ELR (cell line): ENCODE data around the gene CARD9.
"Not testable (repeated sequence)": the region's sequence is repeated elsewhere in the genome, so short reads cannot be mapped to it uniquely, and the experiment has no call there.

Source experiments
- DNase-seq: peaks from one replicate; pipeline ENCODE4 v3.0.0-alpha.2; 2015; ENCODE audit warnings: low read depth

CARD9 gene

GRCh38 chr9:136363949-136364748 is 9.3 kb downstream of the CARD9 start:
- no peak for DNase-seq

GRCh38 chr9:136363106-136363948 is 10.1 kb downstream of the CARD9 start, which contains the start of gene DNLZ:
Gene DNLZ, minus strand, starts transcription at chr9:136363744. Its CDS starts 30 bp downstream, at chr9:136363714.
- peak; percentile 96 for DNase-seq

DNA sequence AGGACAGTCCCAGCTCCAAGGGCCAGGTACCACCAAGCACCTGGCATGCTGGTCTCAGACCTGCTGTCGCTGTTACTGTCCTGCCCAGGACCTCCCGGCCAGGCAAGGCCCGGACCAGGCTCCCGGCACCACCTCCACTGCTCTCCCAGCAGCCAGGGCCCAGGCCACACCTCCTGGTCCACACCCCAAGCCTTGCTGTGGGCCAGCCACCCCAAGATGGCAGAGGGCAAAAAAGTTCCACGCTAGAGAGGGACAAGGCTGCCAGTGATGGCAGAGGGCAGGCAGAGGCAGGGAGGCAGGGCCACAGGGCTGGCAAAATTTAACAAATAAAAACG is 11.1 kb downstream of the CARD9 start:
- DNase-seq: no peak

DNA sequence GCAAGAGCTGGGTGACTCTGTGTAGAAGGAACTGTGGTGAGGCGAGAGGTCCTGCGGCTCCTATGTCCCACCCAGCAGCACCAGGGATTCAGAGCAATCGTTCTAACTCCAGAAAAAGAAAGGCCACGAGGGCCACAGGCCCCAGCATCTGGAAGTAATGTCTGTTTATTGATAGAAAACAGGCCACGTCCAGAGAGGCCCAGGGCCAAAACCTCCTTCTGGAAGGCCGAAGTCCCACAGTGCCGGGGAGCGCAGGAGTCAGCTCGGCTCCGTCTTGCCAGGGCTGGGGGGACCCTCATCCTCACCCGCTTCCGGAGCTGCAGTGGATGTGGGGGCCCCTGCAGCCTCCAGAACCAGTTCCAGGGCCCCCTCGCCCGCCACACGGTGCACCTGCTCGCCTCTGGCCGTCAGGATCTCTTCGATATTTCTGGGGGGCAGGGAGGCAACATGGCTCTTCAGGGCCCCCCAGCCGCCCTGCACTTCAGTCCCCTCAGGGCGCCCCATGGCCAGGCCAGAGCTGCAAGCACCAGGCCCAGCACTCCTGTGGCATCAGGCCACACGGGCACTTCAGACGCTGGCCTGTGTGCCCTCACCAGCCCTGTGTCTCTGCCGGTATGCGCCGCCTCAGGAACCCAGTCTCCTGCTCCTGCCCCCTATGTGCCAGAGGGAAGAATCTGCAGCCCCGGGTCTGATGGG is 11.6 kb downstream of the CARD9 start:
- DNase-seq: no peak

GRCh38 chr9:136361047-136361753 is 12.3 kb downstream of the CARD9 start:
- DNase-seq: peak; percentile 43

DNA sequence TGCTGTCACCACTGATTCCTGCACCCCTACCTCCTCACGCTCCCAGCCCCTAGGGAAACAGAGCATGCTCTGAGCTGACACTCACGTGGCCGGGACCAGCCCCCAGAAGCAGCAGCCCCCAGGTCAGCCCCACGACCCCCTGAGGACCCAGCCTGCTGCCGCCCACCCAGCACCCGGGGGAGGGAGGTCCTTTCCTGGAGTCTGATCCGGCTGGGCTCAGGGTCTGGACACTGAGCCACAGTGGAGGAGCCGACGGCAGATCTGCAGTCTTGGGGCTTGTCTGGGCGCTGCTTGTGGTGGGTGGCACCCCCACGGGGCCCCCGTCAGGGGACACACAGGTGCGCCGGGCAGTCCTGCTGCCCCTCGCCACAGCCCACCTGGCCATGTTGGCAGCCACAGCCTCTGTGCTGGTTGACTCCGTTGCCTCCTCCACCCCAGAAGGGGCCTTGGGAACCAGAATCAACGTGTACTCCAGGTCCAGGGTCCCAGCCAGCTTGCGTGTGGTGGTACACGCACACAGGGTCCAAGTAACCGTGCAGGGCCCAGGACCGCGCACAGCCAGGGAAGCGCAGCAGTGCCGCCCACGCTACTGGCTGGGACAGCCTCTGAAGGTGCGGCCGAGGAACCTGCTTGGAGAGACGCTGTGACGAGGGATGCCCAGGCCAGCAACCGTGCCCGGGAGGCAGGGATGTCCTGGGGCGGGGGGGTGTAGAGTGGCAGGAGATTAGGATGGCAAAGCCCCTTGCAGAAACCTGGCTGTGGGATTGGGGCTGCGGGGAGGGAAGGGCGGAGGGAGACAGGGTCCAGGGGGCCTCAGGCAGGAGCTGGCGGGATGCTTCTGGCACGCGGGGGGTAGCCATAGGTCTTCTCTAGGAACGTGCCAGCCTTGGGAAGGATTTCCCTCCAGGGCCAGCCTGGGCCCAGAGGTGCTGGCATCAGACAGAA is 13.4 kb downstream of the CARD9 start:
- no peak for DNase-seq

- DNase-seq: no peak
Measured at GRCh38 chr9:136358888-136359287, 14.6 kb downstream of the CARD9 start.

GRCh38 chr9:136358016-136358415 is 15.5 kb downstream of the CARD9 start:
- no peak for DNase-seq

DNA sequence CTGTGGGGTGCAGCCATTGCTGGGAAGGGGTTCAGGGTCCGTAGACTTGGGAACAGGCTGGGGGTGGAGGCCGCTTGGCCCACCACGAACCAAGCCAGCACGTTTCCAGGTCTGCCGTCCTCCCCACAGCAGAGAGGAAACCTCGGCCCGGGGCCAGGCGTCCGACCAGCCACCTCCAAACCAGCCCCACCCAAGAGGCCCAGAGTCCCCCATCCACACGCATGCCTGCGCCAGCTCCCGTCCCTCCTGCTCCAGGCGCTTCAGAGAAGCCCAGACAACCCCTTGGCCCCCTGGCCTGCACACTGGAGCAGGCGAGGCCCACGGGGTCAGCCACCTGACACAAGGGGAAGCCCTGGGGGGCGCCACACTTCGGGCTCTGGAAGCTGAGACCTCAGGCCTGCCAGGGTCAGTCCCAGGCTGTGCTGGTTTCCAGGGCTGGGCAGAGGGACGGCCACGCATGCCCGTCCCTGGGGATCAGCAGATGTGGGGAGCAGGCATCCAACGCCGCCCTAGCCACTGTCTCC is 16.2 kb downstream of the CARD9 start:
- DNase-seq: no peak

GRCh38 chr9:136355616-136356557 is 17.6 kb downstream of the CARD9 start:
- no peak for DNase-seq

GRCh38 chr9:136354592-136355085 is 18.8 kb downstream of the CARD9 start:
- peak; percentile 69 for DNase-seq

DNA sequence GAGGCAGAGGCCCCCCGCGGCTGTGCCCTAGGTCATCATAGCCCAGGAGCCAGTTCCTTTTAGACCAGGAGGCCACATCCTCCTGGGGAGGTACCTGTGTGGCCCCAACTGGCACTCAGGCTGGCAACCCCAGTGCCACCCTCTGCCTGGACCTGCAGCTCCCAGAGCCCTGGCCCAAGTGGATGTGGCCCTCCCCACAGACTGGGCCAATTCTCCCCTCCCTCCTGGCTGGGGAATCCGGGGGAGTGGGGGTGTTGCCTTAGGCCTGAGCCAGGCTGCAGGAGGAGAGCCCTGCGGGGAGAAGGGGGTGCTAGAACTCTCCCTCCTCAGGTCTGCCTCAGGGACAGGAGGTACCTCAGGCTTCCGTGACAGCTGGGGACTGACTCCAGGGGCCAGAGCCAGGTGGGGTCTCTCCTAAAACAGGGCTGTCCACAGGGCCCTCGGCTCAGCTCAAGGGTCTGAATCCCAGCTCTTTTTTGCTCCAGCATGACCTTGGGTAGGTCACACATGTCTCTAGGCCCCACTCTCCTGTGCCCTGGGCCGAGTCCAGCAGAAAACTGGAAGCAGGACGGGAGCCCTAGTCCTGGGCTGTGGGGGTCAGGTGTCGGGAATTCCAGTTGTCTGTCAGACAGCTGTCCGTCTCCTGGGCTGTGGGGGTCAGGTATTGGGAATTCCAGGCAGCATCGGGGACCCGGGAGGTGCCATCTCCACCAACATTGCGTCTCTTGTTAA is 19.5 kb downstream of the CARD9 start:
- no peak for DNase-seq

GRCh38 chr9:136353088-136353487 is 20.4 kb downstream of the CARD9 start:
- no peak for DNase-seq

GRCh38 chr9:136352682-136353081 is 20.8 kb downstream of the CARD9 start:
- no peak for DNase-seq

DNA sequence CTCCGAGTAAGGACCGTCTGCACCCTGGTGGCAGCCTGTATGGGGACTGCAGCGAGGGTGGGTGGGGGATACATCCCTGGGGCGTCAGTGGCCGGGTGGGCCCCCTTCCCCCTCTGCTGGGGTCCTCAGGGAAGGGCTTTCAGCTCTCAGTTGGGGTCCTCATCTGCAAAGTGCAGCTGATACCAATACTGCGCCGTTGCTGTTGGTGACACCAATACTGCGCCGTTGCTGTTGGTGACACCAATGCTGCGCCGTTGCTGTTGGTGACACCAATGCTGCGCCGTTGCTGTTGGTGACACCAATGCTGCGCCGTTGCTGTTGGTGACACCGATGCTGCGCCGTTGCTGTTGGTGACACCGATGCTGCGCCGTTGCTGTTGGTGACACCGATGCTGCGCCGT is 21.6 kb downstream of the CARD9 start:
- not testable (repeated sequence) for DNase-seq

DNA sequence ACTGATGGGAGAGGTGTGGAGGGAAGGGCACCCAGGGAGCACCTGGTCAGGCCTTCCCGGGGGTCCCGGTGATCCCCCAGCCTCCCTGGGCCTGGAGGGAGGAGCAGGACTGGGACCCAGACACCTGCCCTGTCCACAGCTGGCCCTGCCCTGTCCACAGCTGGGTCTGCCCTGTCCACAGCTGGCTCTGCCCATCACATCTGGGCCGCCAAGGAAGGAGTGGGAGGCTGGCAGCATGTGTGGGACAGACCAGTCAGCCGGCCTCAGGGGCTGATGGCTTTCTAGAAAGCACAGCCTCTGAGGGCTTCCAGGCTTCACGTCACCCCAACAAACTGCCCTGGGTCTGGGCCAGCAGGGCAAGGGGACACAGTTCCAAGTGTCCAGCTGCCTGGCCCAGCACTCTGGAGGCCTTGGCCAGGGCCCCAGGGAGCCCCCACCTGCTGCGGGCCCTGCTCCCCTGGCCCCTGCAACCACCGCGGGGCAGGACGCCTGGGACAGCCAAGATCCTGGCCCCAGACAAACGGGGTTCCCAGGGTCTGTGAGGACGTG is 22.1 kb downstream of the CARD9 start:
- DNase-seq: no peak

DNA sequence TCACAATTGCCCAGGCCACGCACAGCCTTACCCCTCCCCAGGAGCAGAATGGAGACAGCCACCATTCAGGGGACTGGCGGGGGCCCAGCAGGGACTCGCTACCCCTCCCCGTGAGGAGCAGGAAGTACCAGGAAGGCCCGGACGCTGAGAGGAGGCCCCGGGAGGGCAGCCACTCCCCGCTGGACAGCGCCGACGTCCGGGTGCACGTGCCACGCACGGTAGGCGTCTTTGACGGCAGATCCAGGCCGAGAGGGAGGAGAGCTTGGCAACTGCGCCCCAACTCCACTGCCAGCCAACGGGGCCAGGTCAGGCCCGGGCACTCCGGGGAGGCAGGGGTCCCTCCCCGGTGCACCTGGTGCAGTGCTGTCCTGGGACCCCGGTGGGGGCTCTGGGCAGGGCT is 23.9 kb downstream of the CARD9 start:
- no peak for DNase-seq

- no peak for DNase-seq
Measured at GRCh38 chr9:136348691-136349090, 24.8 kb downstream of the CARD9 start.
